Kidney capillary endothelial cell (primary cell): ENCODE measurements around the gene RGS8.

Source experiments
- DNase-seq: peaks from one replicate; pipeline ENCODE4 v3.0.0-alpha.2; 2018; ENCODE audit warnings: low spot score

The RGS8 gene, protein sequence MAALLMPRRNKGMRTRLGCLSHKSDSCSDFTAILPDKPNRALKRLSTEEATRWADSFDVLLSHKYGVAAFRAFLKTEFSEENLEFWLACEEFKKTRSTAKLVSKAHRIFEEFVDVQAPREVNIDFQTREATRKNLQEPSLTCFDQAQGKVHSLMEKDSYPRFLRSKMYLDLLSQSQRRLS

GRCh38 chr1:182684116-182684828 is at the start of gene RGS8:
Gene RGS8 (minus strand): TSS chr1:182684587. CDS start chr1:182669649, 14,938 bp downstream.
- DNase-seq, result no peak

DNA sequence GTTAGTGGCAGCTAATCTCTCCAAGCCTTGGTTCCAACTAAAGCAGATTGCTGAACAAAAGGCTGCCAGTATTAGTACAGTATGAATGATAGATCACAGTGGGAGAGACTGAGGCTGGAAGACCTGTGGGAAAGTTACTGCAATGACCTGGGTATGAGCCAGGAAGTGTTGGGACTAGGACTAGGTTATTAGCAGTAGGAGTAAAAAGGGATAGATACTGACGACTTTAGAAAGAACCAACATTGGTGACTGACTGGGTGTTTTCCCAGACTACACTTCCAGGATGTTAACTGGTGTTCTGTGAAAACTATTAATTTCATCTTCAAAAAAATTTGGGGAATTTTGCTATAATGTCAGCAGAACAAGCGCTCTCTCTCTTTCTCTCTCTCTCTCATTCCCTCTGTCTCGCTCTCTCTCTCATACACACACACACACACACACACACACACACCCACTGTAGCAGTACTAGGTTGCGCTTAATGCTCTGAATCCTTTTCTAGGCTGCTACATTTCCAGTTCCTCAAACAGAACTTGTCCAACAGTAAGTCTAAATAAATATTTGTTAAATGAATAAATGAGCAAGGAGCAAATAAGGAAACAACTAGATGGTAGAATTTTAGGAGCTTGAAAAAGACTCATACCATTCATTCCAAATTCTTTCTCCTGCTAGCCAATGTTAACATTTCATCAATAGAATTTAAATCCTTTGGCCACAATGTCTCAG is 47.6 kb upstream of the RGS8 start:
- no peak for DNase-seq

- no peak for DNase-seq
These were observed 42.5 kb upstream of the RGS8 start for GRCh38 chr1:182726912-182727311.

DNA sequence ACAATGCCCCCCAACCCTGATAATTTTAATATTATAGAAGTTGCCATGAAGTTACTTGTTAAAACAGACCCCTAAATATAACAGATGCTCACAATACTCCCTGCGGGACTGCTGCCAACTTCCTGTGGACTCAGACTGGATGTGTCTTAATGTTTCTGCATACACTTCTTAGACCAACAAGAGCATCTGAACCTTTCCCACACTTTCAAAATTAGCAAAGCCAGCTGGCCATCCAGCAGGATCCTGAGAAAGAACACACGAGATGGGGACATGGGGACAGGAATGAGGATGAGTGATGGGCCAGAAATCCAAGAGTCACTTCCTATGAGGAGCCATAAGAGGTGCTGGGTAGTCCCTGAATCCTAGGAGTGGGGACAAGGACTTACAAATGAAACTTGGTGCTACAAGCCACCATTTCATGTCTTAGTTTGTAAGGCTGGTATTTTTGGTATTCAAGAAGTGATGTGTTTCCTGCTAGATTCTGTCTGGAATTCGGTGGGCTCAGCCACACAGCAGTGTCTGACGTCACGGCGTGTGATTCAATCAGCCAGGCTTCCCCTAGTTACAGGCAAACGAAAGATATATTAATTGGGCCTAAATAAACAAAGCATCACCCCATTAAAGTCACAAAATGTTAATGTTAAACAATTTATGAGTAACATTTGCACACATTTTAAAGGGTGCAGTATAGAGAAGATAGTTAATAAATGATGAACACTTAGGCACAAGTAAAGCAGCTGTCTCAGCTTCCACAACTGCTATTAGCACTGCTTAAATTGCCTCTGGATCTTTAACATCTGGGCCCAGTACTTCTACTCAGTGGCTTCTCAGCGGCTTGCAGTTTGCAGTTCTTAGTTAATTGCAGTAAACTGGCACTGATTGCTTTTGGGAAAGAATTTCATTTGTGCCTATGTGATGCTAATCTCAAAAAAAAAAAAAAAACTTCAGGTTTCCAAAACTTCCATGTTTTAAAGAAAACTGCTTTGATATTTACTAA is 41.2 kb upstream of the RGS8 start:
- DNase-seq, result peak; percentile 25

DNA sequence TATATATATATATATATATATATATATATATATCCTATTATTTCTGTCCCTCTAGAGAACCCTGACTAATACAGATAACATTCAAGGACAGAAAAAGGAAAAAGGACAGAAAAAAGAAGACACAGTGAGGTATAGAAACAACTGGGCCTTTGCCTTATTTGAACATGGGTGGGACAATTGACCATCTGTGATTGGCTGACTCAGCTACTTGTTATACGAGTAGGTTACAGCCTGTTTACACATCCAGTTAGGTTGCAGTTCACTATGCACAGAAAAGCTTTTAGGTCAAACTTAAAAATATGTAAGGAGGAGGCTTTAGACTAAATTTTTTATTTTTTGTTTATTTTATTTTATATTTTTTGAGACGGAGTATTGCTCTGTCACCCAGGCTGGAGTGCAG is 39.8 kb upstream of the RGS8 start:
- no peak for DNase-seq

DNA sequence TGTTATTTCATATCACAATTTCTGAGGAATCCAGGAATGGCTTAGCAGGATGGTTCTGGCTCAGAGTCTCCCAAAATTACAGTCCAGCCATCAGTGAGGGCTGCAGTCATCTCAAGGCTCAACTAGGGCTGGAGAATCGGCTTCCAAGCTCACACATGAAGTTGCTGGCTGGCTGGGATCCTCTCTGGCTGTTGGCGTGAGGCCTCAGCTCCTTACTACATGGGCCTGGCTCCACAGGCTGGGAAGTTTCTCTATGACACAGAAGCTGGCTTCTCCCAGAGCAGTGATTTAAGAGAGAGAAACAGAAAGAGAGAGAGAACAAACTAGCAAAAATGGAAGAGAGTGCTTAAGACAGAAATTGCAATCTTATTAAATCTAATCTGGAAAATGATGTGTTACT is 38.8 kb upstream of the RGS8 start:
- no peak for DNase-seq

- DNase-seq, result no peak
These were observed 37.1 kb upstream of the RGS8 start for GRCh38 chr1:182721525-182721924.

DNA sequence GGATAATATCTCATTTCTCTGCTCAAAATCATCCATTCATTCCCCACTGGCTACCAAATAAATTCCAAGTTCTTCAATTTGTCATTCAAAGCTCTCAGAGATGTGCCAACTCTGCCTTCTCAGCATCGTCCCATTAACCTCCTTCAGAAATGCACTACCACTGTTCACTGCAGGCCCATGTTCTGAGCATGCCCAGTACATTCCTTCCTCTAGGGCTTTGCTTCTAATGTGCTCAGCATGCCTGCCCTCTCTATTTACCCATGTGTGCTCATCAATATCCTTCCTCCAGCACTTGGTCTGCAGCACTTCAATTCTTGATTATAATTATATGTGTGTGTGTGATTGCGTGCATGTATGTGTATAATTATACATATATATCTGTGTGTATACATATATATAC is 36.1 kb upstream of the RGS8 start:
- no peak for DNase-seq

DNA sequence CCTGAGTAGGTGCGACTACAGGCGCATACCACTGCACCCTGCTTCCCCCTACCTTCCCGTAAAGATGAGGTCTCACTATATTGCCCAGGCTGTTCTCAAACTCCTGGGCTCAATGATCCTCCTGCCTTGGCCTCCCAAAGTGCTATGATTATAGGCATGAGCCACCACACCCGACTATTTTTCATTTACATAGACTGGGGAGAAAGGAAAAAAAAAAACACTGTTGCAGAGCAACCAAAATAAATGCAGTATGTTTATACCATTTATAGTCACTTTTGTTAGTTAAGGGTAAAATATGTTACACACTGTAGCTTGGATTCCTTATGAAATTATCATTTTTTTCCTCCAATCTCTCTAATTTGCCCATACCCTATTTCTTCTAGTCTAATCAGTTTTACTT is 35.2 kb upstream of the RGS8 start:
- DNase-seq, result no peak

DNA sequence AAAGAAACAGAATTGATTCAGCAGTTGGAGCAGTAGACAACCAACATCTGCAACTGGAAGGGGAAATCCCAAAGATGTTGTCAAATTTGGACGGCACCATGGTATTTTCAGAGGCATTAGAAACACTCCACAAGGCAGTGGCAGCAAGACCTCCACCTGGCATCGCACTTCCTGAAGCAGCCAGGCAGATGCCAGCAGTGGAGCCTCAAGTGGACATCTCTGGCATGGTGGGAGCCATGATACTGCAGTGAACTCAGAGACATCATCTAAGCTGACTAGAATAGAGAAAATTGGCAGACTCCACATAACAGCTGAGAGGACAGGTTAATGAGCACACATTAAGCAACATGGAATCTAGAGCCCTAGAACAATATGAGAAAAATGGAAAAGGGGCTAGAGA is 33.9 kb upstream of the RGS8 start:
- no peak for DNase-seq

- DNase-seq, result no peak
These were observed 32.6 kb upstream of the RGS8 start for GRCh38 chr1:182716740-182717720.

DNA sequence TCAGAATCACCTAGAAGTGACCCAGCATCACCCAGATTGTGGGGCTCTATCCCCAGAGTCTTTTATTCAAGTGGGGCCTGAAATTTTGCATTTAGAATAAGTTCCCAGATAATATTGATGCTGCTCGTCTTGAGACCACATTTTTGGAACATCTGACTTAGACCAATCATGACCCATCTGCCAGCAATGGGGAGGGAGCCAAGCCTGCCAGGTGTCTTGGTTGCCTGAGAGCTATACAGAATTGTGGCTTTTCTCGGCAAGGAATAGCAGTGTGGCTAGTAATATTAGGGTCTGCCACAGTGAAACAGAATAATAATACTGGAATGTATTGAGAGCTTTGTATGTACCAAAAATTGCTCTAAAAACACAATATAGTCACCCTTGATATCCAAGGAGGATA is 31.1 kb upstream of the RGS8 start:
- DNase-seq, result no peak

DNA sequence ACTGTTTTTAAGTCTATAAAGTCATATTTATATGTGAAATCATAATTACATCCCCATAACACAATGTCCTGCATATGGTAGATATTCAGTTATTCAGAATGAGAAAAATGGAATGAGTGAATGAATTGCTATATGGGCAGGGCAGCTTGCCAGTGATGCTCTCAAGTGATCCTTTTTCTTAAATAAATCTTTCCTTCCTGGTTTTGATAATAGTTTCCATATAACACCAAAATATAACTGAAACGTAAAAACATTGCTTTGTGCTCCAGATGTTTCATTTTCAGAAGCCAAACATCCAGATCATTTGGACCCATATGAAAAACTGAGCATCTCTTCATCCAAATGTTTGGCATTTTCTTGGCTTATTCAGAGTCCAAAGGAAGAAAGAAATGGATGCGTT is 30.2 kb upstream of the RGS8 start:
- no peak for DNase-seq

DNA sequence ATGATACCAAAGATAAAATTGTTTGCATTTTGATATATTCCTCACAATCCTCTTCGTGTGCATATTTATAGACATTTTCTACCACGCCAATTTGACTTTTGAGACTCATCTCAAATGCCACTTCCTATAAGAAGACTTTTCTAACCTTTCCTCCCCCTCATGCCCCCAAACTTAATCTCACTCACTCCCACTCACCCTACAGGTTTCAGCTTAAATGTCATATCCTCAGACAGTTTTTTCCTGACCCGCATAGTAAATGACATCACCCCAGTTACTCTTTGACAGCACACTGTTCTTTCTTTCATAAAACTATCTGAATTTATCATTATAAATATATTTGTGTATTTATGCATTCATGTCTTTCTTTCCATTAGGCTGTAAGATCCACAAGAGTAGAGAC is 29.6 kb upstream of the RGS8 start:
- DNase-seq, result no peak

GRCh38 chr1:182713492-182713891 is 29.1 kb upstream of the RGS8 start:
- DNase-seq, result no peak

- no peak for DNase-seq
These were observed 25.5 kb upstream of the RGS8 start for GRCh38 chr1:182709855-182710254.

GRCh38 chr1:182709225-182709764 is 24.9 kb upstream of the RGS8 start:
- DNase-seq, result no peak

DNA sequence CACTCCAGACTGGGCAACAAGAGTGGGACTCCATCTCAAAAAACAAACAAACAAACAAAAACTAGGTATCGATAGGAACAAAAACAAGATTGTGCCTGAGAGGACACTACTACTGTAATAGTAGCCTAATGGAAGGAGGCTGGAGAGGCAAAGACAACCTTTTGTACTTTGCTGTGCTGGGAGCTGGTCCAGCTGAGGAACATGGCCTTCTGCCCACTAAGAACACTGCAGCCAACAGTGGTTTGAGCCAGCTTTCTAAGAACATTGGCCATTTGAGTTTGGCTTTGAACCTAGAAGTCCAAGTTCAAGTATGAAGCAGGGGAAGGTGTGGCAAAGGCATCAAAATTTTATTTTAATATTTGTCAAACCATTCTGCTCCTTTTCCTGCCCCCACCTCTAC is 22.7 kb upstream of the RGS8 start:
- no peak for DNase-seq

GRCh38 chr1:182704677-182705076 is 20.3 kb upstream of the RGS8 start:
- no peak for DNase-seq

- DNase-seq, result no peak
These were observed 19.2 kb upstream of the RGS8 start for GRCh38 chr1:182703539-182703938.
